ENCODE data around the gene CAMTA2. TPM values are rescaled to one million over a fixed set of nuclear protein-coding genes. Genes with fewer than 3 reads are reported as not detected.
"Not testable (repeated sequence)": the region's sequence is repeated elsewhere in the genome, so short reads cannot be mapped to it uniquely, and the experiment has no call there.

CAMTA2 gene
- total and polyA plus RNA-seq, 2 donors (not counting 1 experiment from before 2014, with no cell fraction given): 12.4 to 18.3 TPM

DNA sequence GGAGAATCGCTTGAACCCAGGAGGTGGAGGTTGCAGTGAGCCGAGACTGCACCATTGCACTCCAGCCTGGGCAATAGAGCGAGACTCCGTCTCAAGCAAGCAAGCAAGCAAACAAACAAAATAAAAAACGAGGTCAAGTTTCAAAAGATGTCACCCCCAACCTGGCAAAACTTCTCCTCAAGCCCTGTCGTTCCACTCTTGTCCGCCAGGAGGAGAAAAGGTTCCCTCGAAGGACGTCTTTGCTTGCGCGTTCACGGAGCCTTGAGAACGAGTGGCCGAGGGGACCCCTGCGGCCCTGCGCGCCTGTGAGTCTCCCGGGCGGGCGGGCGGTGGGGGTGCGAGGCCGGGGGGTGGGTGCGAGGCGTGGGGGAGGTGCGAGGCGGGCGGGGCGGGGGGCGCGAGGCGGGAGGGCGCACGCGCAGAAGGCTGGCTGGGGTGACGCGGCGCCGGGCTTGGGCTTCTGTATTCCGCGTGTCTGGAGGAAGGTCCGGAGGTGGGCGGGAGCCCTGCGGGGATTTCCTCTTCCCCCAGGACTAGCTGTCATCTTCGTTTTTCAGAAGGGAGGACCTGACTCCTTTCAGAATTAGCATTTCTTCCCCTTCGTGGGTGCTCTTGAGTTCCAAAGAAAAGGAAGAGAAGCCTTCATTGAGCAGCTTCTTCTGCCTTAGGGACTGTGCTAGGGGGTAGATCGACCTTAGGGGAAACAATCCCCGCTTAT is 44.0 kb upstream of the CAMTA2 start:
- H2AFZ ChIP-seq (ENCODE audit: low read length): peak overlapping the region; percentile 86
- H4K20me1 ChIP-seq (ENCODE audit: control insufficient read depth, extremely low read depth, insufficient read depth, low read length): no peaks in the 10 kb centered on the region
- no peaks in the 10 kb centered on the region for H3K79me2 ChIP-seq (ENCODE audit: control insufficient read depth, insufficient read depth, low read length)
- H3K36me3 ChIP-seq (ENCODE audit: control insufficient read depth, insufficient read depth, low read length): no peaks in the 10 kb centered on the region
- no peak overlapping the region for H3K27ac ChIP-seq (ENCODE audit: insufficient read depth, low read length)
- TF ChIP-seq, protein P1, sequence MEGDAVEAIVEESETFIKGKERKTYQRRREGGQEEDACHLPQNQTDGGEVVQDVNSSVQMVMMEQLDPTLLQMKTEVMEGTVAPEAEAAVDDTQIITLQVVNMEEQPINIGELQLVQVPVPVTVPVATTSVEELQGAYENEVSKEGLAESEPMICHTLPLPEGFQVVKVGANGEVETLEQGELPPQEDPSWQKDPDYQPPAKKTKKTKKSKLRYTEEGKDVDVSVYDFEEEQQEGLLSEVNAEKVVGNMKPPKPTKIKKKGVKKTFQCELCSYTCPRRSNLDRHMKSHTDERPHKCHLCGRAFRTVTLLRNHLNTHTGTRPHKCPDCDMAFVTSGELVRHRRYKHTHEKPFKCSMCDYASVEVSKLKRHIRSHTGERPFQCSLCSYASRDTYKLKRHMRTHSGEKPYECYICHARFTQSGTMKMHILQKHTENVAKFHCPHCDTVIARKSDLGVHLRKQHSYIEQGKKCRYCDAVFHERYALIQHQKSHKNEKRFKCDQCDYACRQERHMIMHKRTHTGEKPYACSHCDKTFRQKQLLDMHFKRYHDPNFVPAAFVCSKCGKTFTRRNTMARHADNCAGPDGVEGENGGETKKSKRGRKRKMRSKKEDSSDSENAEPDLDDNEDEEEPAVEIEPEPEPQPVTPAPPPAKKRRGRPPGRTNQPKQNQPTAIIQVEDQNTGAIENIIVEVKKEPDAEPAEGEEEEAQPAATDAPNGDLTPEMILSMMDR (conservative IDR thresholded peaks at IDR 0.05 in 1 of 2, IDR thresholded peaks at IDR 0.05 in 1 of 2; ENCODE audit: low read depth in 1 of 2, low read length in 2 of 2): peak; percentile 73 to 81
- no peak for TF ChIP-seq EZH2 (IDR thresholded peaks at IDR 0.05; ENCODE audit: low read length, missing control alignments)
- H3K4me1 ChIP-seq (ENCODE audit: control insufficient read depth, extremely low read depth, insufficient read depth, low read length): no peaks in the 10 kb centered on the region
- H3K4me3 ChIP-seq (replicated peaks in 1 of 4; ENCODE audit: control extremely low read depth in 1 of 4, insufficient read depth in 1 of 4, low read depth in 3 of 4, low read length in 4 of 4): peak overlapping the region in 2 of 4 experiments; percentile 39 to 51
- peak overlapping the region; percentile 1 for H3K4me2 ChIP-seq (ENCODE audit: extremely low read depth, insufficient read depth, low read length)
- peak; percentile 68 to 74 for DNase-seq (ENCODE audit: low read depth in 2 of 2)
- no peaks in the 10 kb centered on the region for H3K27me3 ChIP-seq (ENCODE audit: control insufficient read depth, insufficient read depth, low read length)
- no peak overlapping the region for H3K9ac ChIP-seq (ENCODE audit: insufficient read depth, low read length)
- no peaks in the 10 kb centered on the region for H3K9me3 ChIP-seq (ENCODE audit: control insufficient read depth, insufficient read depth, low read depth, low read length)

DNA sequence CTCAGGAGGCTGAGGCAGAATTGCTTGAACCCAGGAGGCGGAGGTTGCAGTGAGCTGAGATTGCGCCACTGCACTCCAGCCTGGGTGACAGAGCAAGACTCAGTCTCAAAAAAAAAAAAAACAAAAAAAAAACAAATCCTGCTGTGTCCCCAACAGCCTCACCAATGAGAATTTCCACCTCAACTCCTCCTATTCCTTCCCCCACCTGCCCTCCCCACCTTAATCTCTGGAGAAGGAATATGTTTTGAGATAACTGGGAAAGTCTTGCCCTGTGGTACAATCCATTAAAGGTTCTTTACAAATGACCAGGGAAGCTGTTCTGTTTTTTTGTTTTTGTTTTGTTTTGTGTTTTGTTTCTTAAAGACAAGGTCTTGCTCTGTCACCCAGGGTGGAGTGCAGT is 42.7 kb upstream of the CAMTA2 start:
- not testable (repeated sequence) for DNase-seq (ENCODE audit: low read depth in 2 of 2); H3K9ac ChIP-seq (ENCODE audit: insufficient read depth, low read length)

DNA sequence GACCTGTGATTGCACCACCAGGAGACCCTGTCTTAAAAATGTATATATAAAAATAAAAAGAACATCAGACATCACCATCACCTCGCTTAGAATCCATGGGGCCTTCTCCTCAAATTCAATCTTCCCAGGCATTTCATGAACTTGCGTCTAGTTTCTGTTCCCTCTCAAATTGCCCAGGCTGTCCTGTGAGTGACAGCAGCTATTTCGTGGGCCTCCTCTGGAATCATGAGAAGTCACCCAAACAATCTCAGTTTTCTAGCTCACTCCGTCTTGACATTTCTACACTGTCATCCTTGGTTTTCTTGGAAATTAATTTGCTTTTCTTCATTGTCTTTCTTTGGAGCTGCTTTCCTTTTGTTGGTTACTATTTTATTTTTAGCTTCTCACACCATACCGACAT is 40.4 kb upstream of the CAMTA2 start:
- no peak for DNase-seq (ENCODE audit: low read depth in 2 of 2)
- TF ChIP-seq, protein P1 (conservative IDR thresholded peaks at IDR 0.05 in 1 of 2, IDR thresholded peaks at IDR 0.05 in 1 of 2; ENCODE audit: low read depth in 1 of 2, low read length in 2 of 2): no peak
- no peak for TF ChIP-seq EZH2 (IDR thresholded peaks at IDR 0.05; ENCODE audit: low read length, missing control alignments)

More for the DNA sequence above, 42.7 kb upstream of the CAMTA2 start:
- not testable (repeated sequence) for H3K27ac ChIP-seq (ENCODE audit: insufficient read depth, low read length); H3K4me2 ChIP-seq (ENCODE audit: extremely low read depth, insufficient read depth, low read length); H3K9me3 ChIP-seq (ENCODE audit: control insufficient read depth, insufficient read depth, low read depth, low read length); H3K4me3 ChIP-seq (replicated peaks in 1 of 4; ENCODE audit: control extremely low read depth in 1 of 4, insufficient read depth in 1 of 4, low read depth in 3 of 4, low read length in 4 of 4); H3K27me3 ChIP-seq (ENCODE audit: control insufficient read depth, insufficient read depth, low read length); H3K79me2 ChIP-seq (ENCODE audit: control insufficient read depth, insufficient read depth, low read length); H3K4me1 ChIP-seq (ENCODE audit: control insufficient read depth, extremely low read depth, insufficient read depth, low read length); H2AFZ ChIP-seq (ENCODE audit: low read length); H4K20me1 ChIP-seq (ENCODE audit: control insufficient read depth, extremely low read depth, insufficient read depth, low read length); H3K36me3 ChIP-seq (ENCODE audit: control insufficient read depth, insufficient read depth, low read length)

More for the DNA sequence above, 40.4 kb upstream of the CAMTA2 start:
- no peak overlapping the region for H3K9ac ChIP-seq (ENCODE audit: insufficient read depth, low read length)
- H3K79me2 ChIP-seq (ENCODE audit: control insufficient read depth, insufficient read depth, low read length): no peaks in the 10 kb centered on the region
- peaks cover 3% of the 10 kb centered on the region for H3K36me3 ChIP-seq (ENCODE audit: control insufficient read depth, insufficient read depth, low read length)
- H3K4me3 ChIP-seq (replicated peaks in 1 of 4; ENCODE audit: control extremely low read depth in 1 of 4, insufficient read depth in 1 of 4, low read depth in 3 of 4, low read length in 4 of 4): no peak overlapping the region
- no peak overlapping the region for H3K27ac ChIP-seq (ENCODE audit: insufficient read depth, low read length)
- no peaks in the 10 kb centered on the region for H4K20me1 ChIP-seq (ENCODE audit: control insufficient read depth, extremely low read depth, insufficient read depth, low read length)
- no peaks in the 10 kb centered on the region for H3K4me1 ChIP-seq (ENCODE audit: control insufficient read depth, extremely low read depth, insufficient read depth, low read length)
- H3K4me2 ChIP-seq (ENCODE audit: extremely low read depth, insufficient read depth, low read length): no peak overlapping the region
- H3K27me3 ChIP-seq (ENCODE audit: control insufficient read depth, insufficient read depth, low read length): no peaks in the 10 kb centered on the region
- H3K9me3 ChIP-seq (ENCODE audit: control insufficient read depth, insufficient read depth, low read depth, low read length): no peaks in the 10 kb centered on the region
- H2AFZ ChIP-seq (ENCODE audit: low read length): no peak overlapping the region

All from fibroblast of lung (primary cell).